ENCODE data around the gene PLCH2. TPM values are rescaled to one million over a fixed set of nuclear protein-coding genes. Genes with fewer than 3 reads are reported as not detected.

The PLCH2 gene
- total RNA-seq, 2 donors from 2014 or later: 5.7 to 27.4 TPM

DNA sequence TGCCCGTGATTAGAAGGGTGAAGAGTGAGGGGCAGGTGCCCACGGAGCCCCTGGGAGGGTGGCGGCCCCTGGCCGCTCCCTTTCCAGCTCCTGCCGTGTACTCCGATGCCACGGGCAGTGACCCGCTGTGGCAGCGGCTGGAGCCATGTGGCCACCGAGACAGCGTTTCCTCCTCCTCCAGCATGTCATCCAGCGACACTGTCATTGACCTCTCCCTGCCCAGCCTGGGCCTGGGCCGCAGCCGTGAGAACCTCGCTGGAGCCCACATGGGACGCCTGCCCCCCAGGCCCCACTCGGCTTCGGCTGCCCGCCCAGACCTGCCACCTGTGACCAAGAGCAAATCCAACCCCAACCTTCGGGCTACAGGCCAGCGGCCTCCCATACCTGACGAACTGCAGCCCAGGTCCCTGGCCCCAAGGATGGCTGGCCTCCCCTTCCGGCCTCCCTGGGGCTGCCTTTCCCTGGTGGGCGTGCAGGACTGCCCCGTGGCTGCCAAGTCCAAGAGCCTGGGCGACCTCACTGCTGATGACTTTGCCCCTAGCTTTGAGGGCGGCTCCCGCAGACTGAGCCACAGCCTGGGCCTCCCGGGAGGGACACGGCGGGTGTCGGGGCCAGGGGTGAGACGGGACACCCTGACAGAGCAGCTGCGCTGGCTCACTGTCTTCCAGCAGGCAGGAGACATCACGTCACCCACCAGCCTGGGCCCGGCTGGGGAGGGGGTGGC is 28.3 kb downstream of the PLCH2 start:
- no peak overlapping the region for H3K4me3 ChIP-seq
- intact Hi-C loops (cut with DNase I): no loop called here
- no peaks in the 10 kb centered on the region for H3K9me3 ChIP-seq
- DNase-seq: no peak
- no peaks in the 10 kb centered on the region for H3K4me1 ChIP-seq
- 58 to 62% methylated on average over 28 to 30 of the region's 36 CpGs for WGBS, 2 donors
- no peak for TF ChIP-seq POLR2A (IDR thresholded peaks at IDR 0.05)
- TF ChIP-seq, protein P1, sequence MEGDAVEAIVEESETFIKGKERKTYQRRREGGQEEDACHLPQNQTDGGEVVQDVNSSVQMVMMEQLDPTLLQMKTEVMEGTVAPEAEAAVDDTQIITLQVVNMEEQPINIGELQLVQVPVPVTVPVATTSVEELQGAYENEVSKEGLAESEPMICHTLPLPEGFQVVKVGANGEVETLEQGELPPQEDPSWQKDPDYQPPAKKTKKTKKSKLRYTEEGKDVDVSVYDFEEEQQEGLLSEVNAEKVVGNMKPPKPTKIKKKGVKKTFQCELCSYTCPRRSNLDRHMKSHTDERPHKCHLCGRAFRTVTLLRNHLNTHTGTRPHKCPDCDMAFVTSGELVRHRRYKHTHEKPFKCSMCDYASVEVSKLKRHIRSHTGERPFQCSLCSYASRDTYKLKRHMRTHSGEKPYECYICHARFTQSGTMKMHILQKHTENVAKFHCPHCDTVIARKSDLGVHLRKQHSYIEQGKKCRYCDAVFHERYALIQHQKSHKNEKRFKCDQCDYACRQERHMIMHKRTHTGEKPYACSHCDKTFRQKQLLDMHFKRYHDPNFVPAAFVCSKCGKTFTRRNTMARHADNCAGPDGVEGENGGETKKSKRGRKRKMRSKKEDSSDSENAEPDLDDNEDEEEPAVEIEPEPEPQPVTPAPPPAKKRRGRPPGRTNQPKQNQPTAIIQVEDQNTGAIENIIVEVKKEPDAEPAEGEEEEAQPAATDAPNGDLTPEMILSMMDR (IDR thresholded peaks at IDR 0.05): no peak
- peaks cover 0 to 4% of the 10 kb centered on the region in 2 donors for H3K27me3 ChIP-seq
- no peak for ATAC-seq
- no peak overlapping the region for H3K27ac ChIP-seq
- H3K36me3 ChIP-seq (replicated peaks in 1 of 2; ENCODE audit: insufficient read depth in 1 of 2, low read depth in 2 of 2): peaks cover 0 to 4% of the 10 kb centered on the region in 2 donors

DNA sequence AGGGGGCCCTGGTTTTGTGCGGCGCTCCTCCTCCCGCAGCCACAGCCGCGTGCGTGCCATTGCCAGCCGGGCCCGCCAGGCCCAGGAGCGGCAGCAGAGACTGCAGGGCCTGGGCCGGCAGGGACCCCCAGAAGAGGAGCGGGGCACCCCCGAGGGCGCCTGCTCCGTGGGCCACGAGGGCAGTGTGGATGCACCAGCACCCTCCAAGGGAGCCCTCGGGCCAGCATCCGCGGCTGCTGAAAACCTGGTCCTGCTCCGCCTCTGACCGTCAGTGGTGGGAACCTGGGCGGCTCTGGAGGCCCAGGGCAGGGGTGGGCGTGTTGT is 28.8 kb downstream of the PLCH2 start:
- intact Hi-C loops (cut with DNase I): no loop called here
- Histone ChIP-seq H3K36me3 (replicated peaks in 1 of 2; ENCODE audit: insufficient read depth in 1 of 2, low read depth in 2 of 2) (peaks cover 3 to 5% of the 10 kb centered on the region in 2 donors), H3K4me1 (no peaks in the 10 kb centered on the region), H3K27ac (no peak overlapping the region), H3K4me3 (no peak overlapping the region), H3K27me3 (peaks cover 0 to 4% of the 10 kb centered on the region in 2 donors), H3K9me3 (no peaks in the 10 kb centered on the region)
- ATAC-seq (no peak), DNase-seq (no peak)
- WGBS, 2 donors: 40% methylated on average over 21 of the region's 22 CpGs; no CpG with 5 or more reads in 1 of the 2 donors
- TF ChIP-seq, protein P1 (IDR thresholded peaks at IDR 0.05): no peak

DNA sequence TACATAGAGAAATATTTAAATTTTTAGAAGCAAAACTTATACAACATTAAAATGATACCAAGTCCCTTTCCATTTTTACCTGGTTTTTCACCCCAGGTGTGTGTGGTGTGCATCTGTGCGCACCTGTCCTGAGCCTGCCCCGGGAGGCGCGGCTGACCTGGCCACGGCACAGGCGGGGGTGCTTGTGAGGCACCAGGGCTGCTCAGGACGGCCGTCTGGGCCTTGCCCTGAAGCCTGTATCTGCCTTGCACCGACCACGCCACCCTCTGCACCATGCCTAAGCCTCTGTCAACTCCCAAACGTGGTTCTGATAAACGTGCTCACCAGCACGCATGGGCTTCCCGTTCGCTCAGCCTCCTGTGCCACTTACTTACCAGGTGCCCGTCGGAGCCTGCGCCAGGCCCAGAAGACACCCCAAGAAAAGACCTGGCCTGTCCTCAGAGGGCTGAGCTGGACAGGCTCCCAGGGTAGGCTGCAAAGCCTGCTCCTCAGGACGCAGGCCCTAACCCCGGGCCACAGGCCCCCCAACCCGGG is 29.4 kb downstream of the PLCH2 start:
- TF ChIP-seq POLR2A (IDR thresholded peaks at IDR 0.05): no peak
- TF ChIP-seq, protein P1 (IDR thresholded peaks at IDR 0.05): no peak
- intact Hi-C loops (cut with DNase I): no loop called here
- H3K9me3 ChIP-seq: no peaks in the 10 kb centered on the region
- no peaks in the 10 kb centered on the region for H3K4me1 ChIP-seq
- 16 to 48% methylated on average over 11 to 21 of the region's 21 CpGs for WGBS, 2 donors
- no peak overlapping the region for H3K4me3 ChIP-seq
- H3K36me3 ChIP-seq (replicated peaks in 1 of 2; ENCODE audit: insufficient read depth in 1 of 2, low read depth in 2 of 2): peaks cover 9% of the 10 kb centered on the region in 2 donors
- DNase-seq (no peak), ATAC-seq (no peak)
- no peak overlapping the region for H3K27ac ChIP-seq
- peaks cover 0 to 4% of the 10 kb centered on the region in 2 donors for H3K27me3 ChIP-seq

DNA sequence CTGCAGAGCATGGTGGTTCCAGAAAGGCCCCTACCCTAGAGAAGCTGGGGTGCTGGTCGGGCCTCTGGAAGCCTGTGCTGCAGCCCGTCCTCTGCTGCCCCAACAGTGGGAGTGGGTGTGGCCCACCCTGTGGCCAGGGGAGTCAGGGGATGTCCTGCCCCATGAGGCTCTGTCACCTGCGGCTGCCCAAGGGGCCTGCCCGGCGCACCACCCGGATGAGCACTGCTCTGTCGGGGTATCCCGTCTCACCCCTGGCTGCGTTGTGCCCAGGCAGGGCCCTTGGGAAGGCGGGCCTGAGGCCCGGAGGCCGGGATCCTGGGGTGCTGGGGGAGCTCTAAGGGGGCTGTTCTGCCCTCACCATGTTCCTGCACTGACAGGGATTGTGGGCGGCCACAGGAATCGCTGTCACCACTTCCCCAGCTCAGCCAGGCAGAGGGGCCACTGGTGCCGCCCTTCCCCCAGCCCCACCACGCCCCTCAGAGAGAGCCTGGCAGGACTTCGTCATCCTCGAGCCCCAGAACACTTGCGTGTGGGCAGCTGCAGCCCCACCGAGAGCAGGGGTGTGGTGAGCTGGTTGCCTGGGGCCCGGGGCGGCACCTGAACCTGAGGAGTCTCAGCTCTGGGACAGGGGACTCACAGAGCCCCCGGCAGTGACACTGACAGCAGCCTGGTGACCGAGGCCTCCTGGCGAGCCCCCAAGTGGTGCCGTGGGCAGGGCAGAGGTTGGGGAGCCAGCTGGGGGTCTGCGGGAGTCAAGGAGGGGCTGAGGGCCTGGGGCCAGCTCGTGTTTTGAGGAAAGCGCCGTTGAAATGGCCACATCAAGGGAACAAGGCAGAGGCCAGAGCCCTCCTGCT is 30.1 kb downstream of the PLCH2 start:
- no peaks in the 10 kb centered on the region for H3K4me1 ChIP-seq
- ATAC-seq (no peak), DNase-seq (no peak)
- H3K4me3 ChIP-seq: no peak overlapping the region
- peaks cover 0 to 4% of the 10 kb centered on the region in 2 donors for H3K27me3 ChIP-seq
- intact Hi-C loops (cut with DNase I): no loop called here
- no peaks in the 10 kb centered on the region for H3K9me3 ChIP-seq
- WGBS, 2 donors: 51 to 58% methylated on average over 6 to 29 of the region's 30 CpGs
- no peak for TF ChIP-seq POLR2A (IDR thresholded peaks at IDR 0.05)
- TF ChIP-seq, protein P1 (IDR thresholded peaks at IDR 0.05): no peak
- no peak overlapping the region for H3K27ac ChIP-seq
- peaks cover 14% of the 10 kb centered on the region in 2 donors for H3K36me3 ChIP-seq (replicated peaks in 1 of 2; ENCODE audit: insufficient read depth in 1 of 2, low read depth in 2 of 2)

Data from body of pancreas (tissue), 4 donors.